Measurements from ENCODE around the gene ABCC5.

Gene ABCC5

DNA sequence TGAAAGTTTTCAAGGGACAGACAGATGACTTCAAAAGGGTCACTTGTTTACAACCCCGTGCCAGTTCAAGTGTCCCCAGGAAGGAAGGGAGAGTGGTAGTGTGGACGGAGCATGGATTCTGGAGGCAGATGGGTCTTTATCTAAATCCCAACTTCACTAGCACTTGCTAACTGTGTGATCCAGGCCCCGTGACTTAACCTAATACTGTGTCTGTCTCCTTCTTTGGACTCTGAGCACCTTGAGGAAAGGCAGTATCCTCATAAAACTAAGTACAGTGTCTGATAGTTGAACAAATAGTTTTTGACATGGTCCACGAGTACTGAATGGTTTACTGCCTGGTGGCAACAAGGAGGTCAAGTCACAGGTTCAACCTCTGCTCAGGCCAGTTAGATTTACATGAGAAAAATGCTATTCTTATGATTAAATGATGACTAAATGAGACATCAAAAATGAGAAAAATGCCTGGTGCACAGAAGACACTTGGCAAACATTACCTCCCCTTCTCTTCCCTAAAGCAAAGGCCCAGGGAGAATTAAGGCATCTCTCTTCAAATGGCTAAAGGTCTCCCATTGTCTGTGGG, 48.9 kb downstream of the ABCC5 start:
- no peak for ATAC-seq

DNA sequence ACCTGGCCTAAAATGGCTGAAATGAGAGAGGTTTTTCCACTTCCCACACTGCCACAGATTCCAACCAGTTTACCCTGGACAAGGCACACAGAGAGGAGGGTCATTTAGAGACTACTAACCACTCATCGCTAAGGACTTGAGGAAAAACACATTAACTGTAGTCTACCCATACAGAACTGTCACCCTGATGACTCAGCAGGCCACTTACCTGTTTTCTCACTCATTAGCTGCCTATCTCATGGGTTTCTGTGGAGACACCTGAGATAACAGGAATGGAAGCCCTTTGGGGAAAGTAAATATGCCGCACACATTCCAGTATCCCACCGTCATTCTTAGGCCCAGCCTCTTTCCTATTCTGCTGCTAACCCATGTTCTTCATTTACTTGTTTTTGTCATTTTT, 50.0 kb downstream of the ABCC5 start:
- no peak for ATAC-seq

DNA sequence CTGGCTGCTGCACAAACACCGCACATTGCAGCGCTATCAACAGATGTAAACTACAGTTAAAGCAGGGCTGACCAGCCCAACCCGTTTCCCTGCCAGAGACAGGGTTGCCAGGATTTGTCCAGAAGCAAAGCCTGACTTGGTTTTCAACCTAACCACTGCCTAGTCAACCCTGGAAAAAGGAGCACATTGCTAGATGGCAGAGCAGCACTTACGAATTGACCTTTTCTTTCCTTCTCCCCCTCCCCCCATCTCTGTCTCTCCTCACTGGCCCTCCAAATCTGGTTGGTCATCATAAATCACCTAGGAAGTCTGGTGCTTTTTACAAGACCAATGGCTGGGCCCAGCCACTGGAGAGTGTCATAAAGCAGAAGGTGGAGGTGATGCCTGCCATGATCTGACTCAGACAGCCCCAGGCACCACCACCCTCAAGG, 51.3 kb downstream of the ABCC5 start:
- no peak for ATAC-seq

DNA sequence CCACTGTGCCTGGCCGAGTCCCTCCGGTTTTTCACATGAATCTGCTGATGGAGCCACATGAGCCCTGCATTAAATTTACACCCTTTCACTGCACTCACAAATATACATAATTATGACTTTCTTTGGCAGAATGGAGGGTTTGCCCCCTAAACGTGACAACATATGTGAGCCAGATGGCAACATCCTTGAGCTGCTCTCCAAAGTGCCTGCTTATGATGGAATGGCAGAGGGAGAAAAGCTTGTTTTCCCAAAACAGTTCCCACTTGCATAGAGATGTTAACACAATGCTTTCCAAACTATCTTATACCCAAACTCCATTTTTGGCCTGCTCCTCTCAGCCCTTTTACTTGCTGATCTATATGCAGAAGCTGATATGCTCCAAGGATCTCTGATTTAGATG, 54.9 kb downstream of the ABCC5 start:
- no peak for ATAC-seq

DNA sequence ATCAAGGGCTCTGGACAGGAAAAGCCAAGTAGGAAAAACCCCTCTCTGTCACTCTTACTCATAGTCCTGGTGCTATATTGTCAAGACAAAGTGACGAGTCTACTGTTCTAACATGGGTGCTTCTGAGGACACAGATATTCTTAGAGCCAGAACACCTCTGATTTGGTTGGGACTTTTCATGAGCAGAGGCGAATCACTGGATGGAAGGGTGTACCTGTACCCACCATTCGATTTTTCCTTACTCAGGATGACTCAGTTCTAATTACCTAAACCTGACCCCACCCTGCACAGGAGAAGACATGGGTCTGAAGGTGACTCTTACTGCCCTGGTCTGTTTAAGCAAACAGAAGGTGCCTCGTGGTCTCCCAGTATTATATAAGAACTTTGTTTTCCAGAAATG, 58.5 kb downstream of the ABCC5 start:
- ATAC-seq, result peak; percentile 24 to 32

DNA sequence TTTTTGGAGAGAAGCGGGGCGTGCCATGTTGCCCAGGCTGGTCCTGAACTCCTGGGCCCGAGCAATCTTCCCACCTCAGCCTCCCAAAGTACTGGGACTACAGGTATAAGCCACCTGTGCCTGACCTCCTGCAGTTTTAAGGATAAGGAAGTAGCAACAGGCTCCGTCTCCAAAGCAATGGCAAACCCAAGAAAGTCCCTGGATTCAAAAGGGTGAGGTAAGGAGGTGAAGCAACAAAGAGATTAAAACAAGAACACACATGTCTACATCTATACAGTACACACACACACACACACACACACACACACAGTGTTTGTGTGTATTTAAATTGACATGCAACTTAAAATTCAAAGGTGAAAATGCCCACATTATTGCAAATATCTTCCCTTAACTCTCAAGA, 58.9 kb downstream of the ABCC5 start:
- ATAC-seq, result no peak

DNA sequence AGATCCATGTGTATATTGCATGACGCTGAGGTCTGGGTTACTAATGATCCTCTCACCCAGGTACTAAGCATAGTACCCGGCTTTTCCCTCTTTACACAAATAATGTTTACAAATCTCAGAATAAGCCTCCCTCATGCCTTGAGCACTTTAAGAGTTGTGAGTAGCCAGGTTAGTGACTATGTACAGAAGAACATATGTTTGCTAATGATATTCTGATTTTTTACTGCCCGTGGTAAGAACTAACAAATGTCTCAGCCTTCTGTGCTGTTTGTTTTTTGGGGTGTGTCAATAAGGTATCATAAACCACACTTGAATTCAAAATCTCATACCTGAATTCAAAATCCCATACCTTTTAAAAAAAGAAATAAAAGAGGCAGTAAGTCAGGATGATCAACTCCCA, 59.5 kb downstream of the ABCC5 start:
- no peak for ATAC-seq

DNA sequence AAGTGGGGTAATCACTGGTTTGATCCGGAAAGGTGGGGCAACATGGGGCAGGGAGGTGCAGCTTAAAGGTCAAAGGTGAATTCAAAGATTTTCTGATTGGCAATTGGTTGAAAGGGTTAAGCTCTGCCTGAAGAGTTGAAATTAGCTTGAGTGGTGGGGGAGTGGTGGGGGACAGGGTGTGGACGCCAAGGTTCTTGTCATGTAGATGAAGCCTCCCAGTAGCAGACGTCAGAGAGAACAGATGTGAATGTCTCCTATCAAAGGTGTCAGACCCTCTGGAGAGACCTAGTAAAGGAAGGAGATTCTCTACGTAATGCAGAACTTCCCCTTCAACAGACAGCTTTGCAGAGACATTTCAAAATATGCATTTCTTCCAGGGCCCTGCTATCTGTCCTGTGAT, 62.8 kb downstream of the ABCC5 start:
- no peak for ATAC-seq

DNA sequence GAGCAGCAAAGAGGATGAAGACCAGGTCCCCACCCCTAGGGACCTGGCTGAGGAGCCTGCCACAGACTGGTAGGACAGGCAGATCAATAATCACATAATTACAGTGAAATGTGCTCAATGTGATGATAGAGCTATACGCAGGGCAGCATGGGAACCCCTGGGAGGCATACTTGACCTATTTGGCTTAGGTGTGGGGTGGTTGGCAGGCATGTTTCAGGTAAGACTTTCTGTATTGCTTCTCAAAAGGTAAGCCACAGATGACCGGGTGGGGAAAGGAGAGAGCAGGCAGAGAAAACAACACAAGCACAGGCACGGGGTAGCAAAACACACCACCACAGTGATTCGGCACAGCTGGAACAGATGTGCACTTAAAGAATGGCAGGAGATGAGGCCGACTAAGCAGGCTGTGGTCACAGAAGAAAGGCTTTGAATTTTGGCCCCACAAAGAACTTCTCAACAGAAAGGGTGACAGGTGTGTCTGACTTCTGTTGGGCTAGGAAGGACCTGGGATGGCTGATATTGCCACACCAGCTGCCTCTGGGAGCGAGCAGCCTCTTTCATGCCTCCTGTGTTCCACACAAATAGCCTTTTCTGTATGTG, 64.1 kb downstream of the ABCC5 start:
- no peak for ATAC-seq

DNA sequence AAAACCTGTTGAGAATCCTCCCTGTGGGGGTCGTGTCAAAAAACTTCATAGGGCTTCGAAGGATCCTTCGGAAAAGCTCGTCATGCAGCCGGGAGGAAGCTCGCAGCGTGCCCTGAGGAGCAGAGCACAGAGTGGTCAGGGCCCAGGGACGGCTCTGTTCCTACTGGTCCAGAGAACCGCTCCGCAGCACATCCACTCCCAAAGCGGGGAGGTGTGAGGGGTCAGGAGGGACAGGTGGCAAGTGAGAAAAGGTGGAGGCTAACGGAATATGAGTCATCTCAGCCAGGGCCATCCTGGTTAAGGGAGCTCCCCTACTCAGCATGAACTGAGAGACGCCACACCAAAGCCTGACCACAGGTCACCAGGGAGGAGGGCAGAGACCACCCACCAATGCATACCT, 66.2 kb downstream of the ABCC5 start:
- ATAC-seq, result no peak

DNA sequence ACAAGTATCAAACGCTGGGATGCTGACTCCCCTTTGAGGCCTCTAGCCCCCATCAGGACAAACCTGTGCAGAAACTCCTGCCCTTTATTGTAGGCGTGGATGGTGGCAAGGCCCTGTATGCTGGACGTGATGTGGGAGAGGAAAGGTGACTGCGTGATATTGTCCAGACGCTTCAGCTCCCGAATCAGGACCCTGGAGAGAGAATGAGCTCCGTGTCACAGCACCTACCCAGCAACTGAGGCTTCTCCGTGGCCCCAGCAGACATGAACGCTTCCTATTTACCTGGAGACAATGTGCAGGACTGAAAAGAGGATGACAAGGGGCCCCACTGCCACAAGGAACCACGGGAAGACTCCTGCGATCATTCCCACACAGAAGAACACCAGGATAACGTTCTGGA, 68.0 kb downstream of the ABCC5 start:
- ATAC-seq, result no peak

DNA sequence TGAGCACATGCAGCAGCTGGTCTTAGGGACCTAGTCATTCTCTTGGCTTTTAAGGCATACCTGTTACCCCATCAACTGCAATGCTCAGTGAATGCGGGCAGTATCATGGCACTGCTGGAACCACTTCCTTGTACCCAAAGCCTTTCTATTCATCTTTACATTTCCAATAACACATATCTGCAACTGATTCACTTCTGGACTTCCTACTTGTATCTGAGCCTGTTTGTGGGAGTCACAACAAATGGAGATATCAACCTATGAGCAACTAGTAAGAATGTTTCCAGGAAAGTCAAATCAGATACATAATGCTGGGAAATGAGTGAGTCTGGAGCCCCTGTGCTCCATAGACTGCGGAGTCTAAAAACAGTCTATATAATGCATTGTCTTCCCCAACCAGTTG, 71.6 kb downstream of the ABCC5 start:
- ATAC-seq, result no peak

DNA sequence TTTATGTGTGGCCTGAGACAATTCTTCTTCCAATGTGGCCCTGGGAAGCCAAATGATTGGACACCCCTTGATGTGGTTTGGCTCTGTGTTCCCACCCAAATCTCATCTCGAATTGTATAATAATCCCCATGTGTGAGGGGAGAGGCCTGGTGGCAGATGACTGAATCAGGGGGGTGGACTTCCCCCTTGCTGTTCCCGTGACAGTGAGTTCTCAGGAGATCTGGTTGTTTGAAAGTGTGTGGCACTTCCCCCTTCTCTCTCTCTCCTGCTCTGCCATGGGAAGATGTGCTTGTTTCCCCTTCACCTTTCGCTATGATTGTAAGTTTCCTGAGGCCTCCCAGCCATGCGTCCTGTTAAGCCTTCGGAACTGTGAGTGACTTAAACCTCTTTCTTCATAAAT, 72.9 kb downstream of the ABCC5 start:
- no peak for ATAC-seq

DNA sequence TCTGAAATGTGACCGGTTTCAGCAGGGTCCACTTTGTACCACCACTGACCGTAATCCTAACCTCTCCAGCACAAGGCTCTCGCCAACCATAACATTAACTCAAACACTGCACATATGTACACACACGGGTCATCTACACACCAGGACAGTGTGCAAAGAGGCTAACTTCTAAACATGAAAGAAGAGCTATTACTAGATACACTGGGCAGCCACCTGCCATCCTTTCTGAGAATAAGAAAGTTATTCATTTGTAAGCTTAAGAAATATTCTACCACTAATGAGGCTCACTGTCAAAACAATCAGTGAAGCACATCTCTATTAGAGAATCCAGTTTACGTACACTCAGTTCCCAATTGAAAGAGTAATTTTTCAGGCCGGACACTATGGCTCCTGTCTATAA, 73.9 kb downstream of the ABCC5 start:
- no peak for ATAC-seq

DNA sequence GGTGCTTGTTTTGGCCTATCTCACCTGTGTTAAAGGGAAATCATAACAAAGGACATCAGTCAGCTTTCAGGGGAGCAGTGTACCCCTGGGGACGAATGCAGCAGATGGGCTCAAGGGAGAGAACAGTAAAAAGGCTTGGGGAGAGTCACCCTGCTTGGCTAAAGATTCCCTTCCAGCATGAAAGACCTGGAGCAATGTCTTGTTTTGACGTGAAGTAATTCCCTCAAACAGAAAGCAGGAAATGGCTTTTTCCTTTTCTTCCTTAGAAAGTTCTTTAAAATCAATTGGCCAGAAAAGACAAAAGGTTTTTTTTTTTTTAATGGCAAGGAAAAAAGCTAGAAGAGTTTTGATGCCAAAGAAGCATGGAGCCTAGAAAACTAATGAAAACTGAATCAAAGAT, 76.5 kb downstream of the ABCC5 start:
- no peak for ATAC-seq

DNA sequence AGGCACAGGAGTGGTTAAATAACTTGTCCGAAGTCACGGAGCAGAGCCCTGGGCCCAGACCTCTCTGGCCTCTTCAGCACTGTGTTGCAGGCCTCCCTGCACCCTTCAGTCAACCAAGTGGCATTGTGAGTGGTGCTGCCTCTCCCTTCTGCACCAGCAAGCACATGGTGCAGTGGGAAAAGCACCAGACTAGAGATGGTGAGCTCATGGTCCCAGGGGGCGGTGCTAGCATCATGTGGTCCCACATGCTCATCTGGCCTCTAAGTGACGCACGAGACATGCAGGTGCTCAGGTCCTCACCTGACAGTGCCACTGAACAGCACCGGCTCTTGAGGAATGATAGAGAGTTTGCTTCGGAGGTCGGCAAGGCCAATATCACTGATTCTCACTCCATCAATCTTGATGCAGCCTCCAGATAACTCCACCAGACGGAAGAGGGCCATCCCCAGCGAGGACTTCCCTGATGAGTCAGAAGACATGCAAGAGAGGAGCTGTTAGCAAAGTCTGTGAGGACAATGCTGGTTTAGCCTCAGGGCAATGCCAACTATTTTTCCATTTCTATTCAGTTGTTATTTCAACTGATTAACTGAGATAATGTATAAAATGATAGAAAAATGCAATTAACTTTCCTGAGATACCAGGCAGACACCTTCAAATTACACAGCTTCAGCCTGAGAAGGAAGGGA, 79.9 kb downstream of the ABCC5 start:
- no peak for ATAC-seq

DNA sequence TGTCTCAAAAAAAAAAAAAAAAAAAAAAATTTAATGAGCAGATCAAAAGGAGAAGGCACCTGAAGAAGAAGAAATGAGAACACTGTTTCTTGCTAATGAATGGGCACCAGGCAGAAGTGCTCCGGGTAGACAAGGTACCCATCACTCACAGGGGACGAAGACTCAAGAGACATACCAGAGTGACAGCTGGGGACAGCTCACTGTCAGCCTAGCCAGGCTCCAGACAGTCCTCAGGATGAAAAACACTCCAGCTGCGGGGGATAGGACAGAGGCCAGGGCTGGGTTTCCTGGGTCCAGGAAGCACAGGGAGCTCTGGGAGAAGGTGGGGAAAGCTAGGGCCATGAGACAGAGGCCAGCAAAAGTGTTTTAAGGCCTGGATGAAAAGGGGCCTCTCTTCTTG, 84.5 kb downstream of the ABCC5 start:
- no peak for ATAC-seq

DNA sequence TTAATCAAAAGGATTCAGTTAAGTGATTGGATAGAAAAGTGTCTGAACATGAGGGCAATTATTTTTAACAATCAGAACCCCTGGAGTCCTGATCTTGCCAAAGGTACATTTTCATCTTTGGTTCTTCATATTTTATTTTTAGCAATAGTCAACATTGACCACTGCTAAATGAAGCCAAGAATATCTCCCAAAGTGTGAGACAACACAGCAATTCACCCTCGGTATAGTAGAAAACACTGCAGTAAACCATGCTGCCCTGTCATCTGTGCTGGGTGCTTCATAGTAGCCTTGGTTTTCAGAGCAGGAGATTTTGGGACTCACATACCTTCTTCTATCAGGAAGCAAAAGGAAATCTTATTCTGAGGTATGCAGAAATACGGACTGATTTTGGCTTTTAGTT, 85.8 kb downstream of the ABCC5 start:
- no peak for ATAC-seq

DNA sequence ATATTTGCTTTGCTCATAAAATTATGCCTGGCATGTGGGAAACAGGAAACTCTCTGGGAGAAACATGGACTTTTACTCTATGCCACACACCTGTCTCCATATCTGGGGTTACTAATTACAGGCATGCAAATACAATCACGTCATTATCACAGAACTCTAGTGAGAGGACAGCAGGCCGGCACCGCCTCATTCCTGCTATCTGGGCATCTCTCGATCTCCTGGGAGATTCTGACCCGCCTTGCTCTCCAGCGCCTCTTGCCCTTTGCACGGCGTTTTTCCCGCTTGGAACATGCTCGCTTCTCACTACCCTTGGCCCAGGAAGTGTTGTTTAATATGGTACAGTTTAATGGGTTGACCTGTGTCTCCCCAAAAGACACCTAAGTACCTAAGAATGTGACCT, 87.6 kb downstream of the ABCC5 start:
- ATAC-seq, result no peak

DNA sequence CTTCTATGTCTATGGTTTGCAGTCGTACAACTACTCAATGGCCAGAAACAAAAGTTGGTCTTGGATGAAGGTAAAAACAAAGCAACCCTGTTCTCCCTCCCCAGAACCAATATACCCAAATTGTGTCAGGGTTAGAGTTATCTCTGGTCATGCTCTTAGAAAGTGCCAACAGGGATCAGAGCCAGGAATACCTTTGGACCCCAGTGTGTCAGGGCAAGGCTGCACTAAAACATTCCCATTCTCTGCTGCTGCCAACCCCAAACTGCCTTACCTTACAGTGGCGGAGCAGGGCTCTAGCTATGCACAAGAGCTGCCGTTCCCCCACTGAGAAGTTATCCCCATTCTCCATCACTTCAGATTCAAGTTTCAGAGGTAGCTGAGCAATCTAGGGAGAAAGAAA, 90.6 kb downstream of the ABCC5 start:
- no peak for ATAC-seq

DNA sequence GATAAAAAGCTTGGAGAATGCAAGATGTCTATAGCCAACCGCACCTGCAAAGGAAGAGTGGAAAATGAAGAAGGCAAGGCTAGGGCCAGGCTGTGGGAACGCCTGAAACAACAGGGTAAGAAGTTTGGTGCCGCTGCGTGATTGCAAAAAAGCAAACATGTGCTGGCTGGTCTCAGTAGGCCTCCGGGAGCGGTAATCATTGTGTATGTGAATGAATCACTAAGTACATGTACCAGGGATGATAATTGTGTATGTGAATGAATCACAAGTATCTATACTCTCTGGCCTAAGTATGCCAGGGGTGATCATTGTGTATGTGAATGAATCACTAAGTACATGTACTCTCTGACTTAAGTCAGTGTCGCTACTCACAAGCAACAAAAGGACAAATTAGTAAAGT, 92.7 kb downstream of the ABCC5 start:
- ATAC-seq, result no peak

DNA sequence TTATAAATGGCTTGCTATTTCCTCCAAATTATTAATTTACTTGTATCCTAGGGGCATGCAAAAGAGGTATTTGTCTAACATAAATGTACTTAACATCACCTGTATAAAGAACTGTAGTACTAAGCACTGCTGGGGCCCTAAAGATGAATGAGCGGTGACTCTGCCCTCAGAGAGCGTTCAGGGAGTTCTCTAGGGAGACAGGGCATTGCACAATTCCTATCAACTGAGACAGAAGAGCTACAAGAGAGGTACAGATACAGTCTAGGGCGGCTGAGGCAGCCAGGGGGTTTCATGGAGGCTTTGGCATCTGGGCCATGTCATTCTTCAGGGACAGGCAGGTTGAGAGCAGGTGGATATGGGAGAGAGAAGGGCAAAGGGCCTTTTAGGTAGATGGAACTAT, 93.1 kb downstream of the ABCC5 start:
- ATAC-seq, result no peak

DNA sequence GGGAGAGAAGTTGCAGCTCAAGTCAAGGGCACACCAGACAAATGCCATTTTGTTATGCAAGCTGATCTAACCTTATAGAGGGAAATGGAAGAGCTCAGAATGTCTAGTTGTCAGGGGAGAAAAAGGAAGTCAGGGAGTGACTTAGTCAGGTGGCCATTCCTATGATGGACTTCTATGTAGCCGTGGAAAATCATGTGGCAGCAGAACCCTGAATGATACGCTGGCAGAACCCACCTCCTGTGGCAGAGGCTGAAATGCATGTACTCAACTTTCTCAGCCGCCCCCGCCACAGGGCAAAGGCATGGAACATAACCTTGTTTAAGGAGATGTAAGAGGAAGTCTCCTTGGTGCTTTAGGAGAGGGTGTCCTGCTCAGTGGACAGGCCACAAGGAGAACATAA, 95.3 kb downstream of the ABCC5 start:
- ATAC-seq, result no peak

DNA sequence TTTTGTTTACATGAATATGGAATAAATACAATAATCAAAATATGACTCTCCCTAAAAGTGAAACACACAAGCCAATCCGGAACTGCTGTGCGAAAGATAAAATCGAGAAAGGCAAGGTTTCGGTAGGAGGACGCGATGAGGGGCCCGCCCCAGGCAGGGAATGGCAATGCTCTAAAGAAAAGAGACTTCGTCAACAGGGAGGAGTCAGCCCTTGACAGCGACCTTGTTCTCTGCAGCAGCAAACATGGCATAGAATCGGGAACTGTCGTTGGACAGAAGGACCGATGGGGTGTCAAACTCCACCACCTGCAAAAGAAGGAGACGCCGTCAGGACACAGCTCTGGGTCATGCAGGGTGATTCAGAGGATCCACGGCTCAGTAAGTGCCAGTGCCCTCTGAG, 96.6 kb downstream of the ABCC5 start:
- ATAC-seq, result no peak

DNA sequence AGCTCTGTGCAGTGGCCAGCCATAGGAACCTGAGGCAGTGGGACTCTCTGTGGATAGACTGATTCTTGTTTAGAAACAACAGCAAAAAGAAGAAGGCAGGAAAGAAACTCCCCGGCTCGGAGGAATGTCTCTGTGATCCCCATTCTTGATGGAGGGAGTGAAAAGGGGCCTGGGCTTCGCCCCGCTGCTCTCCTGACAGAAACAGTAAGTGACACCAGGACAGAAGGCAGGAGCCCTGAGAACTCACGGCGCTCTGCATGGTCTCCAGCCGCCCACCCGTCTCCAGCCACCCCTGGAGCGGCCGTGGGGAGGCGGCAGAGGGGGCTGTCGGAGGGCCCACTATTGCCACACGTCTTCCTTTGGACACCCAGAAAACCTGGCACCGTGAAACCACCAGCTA, 97.3 kb downstream of the ABCC5 start:
- ATAC-seq, result no peak
